GM19463 (cell line): Measurements from ENCODE around the gene ARL13B.
"Not testable (repeated sequence)": the region's sequence is repeated elsewhere in the genome, so short reads cannot be mapped to it uniquely, and the experiment has no call there.

Source experiments
- ATAC-seq: cut with Tn5 transposase; IDR thresholded peaks from one replicate; pipeline ENCODE4 v1.9.1; 2021; ENCODE audit warnings: mild to moderate bottlenecking, moderate library complexity; ENCODE audit not compliant: unreplicated experiment

Gene ARL13B

GRCh38 chr3:93994056-93994455 is 14.1 kb downstream of the ARL13B start:
- ATAC-seq = no peak

GRCh38 chr3:94001191-94001590 is 21.2 kb downstream of the ARL13B start:
- ATAC-seq = no peak

GRCh38 chr3:94001827-94002495 is 22.0 kb downstream of the ARL13B start:
- ATAC-seq = no peak

- peak; percentile 90 for ATAC-seq
These were observed 24.5 kb downstream of the ARL13B start for GRCh38 chr3:94004301-94004910.

- ATAC-seq = no peak
These were observed 28.3 kb downstream of the ARL13B start for GRCh38 chr3:94008253-94008652.

- ATAC-seq = no peak
These were observed 29.7 kb downstream of the ARL13B start for GRCh38 chr3:94009608-94010007.

- no peak for ATAC-seq
These were observed 31.3 kb downstream of the ARL13B start for GRCh38 chr3:94011233-94011711.

GRCh38 chr3:94012185-94012584 is 32.2 kb downstream of the ARL13B start:
- no peak for ATAC-seq

GRCh38 chr3:94015025-94015424 is 35.1 kb downstream of the ARL13B start:
- ATAC-seq = no peak

GRCh38 chr3:94019659-94020058 is 39.7 kb downstream of the ARL13B start:
- ATAC-seq = no peak

- ATAC-seq = no peak
These were observed 40.3 kb downstream of the ARL13B start for GRCh38 chr3:94020293-94020692.

- ATAC-seq = no peak
These were observed 44.4 kb downstream of the ARL13B start for GRCh38 chr3:94024385-94024784.

GRCh38 chr3:94026623-94027022 is 46.7 kb downstream of the ARL13B start:
- no peak for ATAC-seq

GRCh38 chr3:94028093-94028837 is 48.3 kb downstream of the ARL13B start, which contains the start of gene STX19:
TSS of gene STX19 (minus strand) at chr3:94028597. CDS start at chr3:94015269, 13,328 bp downstream.
- ATAC-seq = no peak

- peak; percentile 81 for ATAC-seq
These were observed 57.1 kb downstream of the ARL13B start for GRCh38 chr3:94036909-94037507.

GRCh38 chr3:94043285-94043684 is 63.3 kb downstream of the ARL13B start:
- ATAC-seq = no peak

GRCh38 chr3:94044100-94044936 is 64.4 kb downstream of the ARL13B start:
- not testable (repeated sequence) for ATAC-seq

- no peak for ATAC-seq
These were observed 66.6 kb downstream of the ARL13B start for GRCh38 chr3:94046533-94046932.

- ATAC-seq = no peak
These were observed 69.3 kb downstream of the ARL13B start for GRCh38 chr3:94049267-94049666.

GRCh38 chr3:94050546-94050945 is 70.6 kb downstream of the ARL13B start:
- ATAC-seq = no peak
